ENCODE measurements around the gene SNX1.
"Not testable (repeated sequence)": the region's sequence is repeated elsewhere in the genome, so short reads cannot be mapped to it uniquely, and the experiment has no call there.

The SNX1 gene, protein sequence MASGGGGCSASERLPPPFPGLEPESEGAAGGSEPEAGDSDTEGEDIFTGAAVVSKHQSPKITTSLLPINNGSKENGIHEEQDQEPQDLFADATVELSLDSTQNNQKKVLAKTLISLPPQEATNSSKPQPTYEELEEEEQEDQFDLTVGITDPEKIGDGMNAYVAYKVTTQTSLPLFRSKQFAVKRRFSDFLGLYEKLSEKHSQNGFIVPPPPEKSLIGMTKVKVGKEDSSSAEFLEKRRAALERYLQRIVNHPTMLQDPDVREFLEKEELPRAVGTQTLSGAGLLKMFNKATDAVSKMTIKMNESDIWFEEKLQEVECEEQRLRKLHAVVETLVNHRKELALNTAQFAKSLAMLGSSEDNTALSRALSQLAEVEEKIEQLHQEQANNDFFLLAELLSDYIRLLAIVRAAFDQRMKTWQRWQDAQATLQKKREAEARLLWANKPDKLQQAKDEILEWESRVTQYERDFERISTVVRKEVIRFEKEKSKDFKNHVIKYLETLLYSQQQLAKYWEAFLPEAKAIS

DNA sequence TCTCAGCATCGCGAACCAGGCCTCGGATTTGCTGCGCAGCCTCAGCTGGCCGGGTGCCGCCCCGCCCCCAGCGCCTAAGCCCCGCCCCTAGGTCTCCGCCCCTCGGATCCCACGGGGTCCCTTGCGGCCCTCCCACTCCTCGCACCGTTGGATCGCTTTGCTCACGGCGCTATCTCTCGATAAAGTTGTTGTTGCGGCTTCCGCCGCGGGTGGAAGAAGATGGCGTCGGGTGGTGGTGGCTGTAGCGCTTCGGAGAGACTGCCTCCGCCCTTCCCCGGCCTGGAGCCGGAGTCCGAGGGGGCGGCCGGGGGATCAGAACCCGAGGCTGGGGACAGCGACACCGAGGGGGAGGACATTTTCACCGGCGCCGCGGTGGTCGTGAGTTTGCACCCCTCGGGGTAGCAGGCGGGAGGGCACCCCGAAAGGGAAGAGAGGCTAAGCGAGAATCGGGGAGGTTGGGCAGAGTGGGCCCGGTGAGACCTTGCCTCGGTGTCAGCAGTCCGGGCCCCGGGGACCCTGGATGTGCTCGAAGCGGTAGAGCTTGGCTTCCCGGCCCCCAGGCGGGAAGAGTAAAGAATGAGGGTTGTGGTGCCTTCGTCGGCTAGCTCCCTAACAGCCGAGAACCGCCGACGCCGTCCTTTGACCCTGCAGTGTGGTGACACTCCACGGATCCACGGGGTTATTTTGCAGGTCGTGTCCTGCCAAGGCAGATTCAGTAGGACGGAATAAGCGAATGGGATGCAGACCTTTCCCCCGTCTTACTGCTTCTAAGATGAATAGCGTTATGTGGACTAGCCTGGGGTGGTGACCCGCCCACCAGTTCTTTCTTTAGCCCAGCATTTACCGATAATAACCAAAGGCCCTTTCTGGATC is at the start of gene SNX1:
SNX1 (plus strand) TSS at position 188 of the 873 bp plus-strand sequence; CDS start at position 220, 32 bp downstream.
- DNase-seq: peak; percentile 98

DNA sequence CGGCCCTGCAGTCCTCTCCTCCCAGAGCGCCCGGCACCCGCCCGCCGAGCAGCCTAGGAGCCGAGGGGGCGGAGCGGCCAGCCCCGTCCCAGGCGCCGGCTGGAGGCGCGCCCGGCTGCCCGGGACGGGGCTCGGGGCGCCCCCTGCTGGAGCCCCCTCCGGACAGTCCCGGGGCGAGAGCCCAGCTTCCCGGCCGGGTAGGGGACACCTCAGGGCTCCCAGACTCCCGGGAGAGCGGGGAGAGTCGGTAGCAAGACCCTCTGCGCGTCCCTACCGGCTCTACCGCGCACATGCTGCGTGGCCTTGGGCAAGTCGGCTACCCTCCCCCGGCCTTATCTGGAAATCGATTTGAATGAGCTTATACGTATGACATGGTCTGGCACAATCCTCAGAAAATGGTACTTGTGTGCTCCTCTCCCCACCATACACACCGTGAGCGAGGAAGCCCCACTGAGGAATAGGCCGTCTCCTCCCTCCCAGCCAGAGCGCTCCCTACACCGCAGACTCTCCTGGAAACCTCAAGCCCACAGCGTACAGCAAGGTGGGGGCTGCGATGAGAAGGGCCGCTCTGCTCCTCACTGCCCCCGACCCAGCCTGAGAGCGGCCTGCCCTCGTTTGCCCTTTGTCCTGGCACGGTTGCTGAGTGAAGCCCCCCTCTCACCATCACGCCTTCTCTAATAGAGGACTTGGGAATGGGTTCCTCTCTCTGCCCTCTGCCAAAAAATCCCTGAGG is 49.2 kb upstream of the SNX1 start, which contains the start of gene DAPK2:
DAPK2 (minus strand) TSS at position 65 of the 733 bp plus-strand sequence. CDS start 6,224 bp downstream, outside the sequence.
- peak; percentile 73 for DNase-seq

DNA sequence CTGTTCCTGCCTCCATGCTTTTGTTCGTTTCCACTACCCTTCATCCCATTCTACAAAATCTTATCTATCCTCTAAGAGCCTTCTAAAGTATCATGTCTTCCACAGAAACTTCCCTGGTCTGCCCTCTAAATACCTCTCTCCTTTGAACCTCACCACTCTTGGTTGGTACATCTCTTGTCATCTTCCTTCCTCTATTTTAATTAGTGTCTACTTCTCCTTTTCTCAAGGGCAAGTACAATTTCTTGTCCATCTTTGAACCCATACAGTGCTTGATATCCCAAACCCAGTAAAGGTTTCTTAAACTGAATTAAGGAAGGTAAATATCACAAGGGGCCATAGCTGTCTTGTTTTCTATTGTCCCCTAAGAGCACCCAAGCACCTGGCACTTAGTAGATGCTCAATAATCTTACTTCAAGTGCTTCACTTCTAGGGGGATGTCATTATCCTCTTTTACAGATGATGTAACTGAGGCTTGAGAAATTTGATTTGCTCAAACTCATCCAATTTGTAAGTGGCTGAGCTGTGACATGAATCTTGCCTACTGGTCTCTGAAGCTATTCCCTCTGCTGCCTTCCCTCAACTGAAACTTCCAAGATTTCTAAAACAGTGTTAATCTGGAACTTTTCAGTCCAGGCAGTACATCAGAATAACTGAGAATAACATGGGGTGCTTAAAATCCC is 46.9 kb upstream of the SNX1 start:
- no peak for DNase-seq

DNA sequence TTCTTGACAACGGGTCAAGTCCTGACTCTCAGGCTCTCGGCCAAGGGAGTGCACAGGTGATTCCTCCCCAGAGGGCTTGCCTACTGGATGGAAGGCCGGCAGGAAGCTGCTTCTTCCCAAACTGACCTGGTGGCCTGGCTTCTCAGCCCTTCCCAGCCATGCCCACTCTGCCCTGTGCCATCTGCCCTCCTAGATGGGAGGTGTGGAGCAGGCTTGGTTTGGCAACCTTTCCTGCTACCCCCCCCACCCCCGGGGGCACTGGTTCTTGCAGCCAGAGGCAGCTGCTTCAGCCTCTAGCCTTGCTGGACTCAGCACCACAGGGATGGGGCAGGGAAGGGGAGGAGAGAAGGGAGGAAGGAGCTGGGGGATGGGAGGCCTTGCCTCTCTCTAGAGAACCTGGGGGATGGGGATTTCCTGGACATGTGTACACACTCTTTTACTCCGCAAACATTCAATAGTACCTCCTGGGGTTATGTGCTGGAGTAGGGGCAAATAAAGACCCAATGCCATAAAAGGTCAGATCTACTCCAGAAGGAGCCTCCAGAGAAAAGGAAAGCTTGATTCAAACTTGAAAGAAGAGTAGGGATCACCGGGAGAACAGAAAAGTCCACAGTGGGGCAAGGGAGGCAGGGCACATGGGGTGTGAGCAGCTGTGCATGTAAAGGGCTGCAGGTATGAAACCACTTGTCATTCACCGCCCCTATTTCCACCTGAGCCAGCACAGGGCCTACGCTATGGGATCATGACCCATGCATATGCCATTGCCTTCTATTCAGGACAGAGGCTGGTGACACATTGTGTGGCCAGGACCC is 45.3 kb upstream of the SNX1 start:
- no peak for DNase-seq

DNA sequence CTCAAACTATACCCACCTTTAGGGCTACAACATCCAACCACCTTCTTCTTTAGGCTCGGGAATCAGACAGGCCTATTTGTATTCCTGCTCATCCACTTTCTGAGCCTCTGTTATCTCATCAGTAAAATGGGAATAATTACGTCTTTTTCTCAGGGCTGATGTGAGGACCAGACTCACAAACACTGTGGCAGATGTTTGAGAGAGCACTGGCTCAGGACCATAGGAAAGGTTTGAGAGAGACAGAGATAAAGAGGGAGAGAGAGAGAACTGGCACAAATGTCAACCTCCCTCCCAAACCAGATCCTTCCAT is 44.7 kb upstream of the SNX1 start:
- no peak for DNase-seq

DNA sequence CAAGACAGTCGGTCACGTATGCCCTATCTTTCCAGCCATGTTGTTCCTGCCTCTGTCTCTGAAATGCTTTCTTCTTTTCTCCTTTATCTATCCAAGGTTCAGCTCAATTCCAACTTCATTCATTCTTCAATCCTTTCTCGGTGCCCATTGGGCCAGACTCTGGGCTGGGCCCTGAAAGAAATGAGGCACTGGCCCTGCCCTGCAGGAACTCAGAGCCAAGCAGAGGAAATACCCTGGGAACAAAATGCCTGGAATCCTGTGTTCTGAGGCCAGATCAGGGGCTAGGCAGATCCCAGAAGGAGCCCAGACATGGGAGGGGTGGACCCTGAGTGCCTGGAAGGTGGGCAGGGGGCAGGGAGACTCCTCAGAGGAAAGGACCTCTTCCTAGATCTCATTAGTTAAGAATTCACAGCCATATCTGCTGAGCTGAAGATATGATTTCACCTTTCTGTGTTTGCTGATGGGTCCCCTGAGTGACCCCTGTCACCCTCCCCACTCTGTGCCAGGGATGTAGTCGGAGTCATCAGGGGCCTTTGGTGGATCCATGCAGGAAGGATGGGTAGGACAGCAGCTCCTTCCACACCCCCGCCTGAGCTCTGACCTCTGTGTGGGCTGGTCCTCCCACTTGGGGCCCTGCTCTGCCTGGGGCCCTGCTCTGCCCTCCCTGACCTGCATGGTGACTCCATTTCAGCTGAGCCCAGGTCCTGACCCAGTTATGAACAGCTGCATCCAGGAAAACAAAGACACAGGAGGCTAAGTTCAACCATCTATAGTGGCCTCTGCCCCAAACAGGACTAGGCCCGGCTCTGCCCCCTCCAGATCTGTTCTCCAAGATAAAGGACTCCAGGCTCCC is 44.1 kb upstream of the SNX1 start:
- DNase-seq: no peak

DNA sequence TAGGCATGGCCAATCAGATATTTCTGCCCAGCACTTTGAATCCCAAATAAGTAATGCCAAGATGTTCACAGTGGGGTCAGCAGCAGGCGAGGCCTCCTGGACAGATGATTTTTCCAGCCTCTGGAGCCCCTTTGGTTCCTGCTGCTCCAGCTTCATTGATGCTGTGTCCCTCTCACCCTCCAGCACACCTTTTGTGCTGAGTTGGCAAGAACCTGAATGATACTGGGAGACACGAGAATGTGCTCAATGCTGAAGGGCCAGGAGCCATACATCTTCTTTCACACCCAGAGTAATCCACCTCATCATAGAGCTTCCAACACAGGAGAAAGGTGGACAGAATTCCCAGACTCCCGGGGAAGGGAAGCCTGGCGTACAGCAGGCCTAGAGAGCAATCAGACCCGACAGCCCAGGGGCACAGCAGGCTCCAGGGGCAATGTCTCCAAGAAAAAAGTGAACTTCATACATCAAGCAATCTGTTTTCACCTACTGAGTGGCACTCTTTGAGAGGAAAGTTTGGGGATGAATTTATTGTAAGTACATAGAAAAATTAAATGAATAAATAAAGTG is 42.8 kb upstream of the SNX1 start:
- DNase-seq: no peak

DNA sequence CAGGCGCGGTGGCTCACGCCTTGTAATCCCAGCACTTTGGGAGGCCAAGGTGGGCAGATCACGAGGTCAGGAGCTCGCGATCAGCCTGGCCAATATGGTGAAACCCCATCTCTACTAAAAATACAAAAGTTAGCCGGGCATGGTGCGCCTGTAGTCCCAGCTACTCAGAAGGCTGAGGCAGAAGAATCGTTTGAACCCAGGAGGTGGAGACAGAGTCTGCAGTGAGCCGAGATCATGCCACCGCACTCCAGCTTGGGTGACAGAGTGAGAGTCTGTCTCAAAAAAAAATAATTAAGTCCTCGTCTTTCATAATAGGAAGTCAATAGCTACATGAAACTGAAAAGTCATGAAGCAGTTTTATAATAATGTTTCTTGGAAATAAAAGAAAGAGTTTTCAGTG is 42.1 kb upstream of the SNX1 start:
- DNase-seq: not testable (repeated sequence)

DNA sequence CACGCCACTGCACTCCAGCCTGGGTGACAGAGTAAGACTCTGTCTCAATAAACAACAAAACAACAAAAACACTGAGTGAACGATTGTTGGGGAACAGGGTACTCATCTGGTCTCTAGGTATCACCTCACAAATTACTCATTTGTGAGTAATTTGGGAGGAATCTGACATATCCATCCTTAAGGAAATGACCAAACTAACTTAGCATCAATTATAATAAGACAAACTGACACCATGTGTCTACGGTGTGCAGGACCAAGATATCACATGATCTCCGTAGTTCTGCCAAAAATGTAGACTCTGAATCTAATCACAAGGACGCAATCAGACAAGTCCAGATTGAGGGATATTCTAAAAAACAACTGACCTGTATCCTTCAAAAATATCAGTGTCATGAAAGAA is 37.5 kb upstream of the SNX1 start:
- DNase-seq: no peak

DNA sequence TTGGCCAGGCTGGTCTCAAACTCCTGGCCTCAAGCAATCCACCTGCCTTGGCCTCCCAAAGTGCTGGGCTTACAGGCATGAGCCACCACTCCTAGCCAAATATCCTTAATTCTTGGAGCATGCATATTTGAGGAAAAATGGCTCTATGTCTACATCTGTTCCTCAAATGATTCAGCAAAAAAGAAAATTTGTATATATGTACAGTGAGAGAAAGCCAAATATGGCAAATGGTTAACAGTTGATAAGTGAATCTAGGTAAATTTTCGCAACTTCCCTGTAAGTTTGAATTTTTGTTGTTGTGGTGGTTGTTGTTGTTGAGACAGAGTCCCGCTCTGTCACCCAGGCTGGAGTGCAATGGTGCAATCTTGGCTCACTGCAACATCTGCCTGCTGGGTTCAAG is 36.7 kb upstream of the SNX1 start:
- DNase-seq: not testable (repeated sequence)

DNA sequence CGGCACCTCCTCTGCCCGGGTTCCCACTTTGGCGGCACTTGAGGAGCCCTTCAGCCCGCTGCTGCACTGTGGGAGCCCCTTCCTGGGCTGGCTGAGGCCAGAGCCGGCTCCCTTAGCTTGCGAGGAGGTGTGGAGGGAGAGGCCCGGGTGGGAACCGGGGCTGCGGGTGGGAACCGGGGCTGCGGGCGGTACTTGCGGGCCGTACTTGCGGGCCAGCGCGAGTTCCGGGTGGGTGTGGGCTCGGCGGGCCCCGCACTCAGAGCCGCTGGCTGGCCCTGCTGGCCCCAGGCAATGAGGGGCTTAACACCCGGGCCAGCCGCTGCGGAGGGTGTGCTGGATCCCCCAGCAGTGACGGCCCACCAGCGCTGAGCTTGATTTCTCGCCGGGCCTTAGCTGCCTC is 35.1 kb upstream of the SNX1 start:
- no peak for DNase-seq

DNA sequence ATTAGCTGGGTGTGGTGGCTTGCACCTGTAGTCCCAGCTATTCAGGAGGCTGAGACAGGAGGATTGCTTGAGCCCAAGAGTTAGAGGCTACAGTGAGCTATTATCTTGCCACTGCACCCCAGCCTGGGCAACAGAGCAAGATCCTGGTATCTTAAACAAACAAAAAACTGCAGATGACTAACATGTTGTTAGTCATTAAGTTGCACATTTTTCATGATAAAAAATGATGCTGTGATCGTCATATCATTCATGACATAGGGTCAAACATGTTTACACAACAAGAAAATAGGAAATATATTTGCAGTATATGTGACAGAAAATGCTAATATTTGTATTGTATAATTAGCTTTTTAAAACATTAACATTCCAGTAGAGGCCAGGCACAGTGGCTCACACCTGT is 29.3 kb upstream of the SNX1 start:
- DNase-seq: no peak

DNA sequence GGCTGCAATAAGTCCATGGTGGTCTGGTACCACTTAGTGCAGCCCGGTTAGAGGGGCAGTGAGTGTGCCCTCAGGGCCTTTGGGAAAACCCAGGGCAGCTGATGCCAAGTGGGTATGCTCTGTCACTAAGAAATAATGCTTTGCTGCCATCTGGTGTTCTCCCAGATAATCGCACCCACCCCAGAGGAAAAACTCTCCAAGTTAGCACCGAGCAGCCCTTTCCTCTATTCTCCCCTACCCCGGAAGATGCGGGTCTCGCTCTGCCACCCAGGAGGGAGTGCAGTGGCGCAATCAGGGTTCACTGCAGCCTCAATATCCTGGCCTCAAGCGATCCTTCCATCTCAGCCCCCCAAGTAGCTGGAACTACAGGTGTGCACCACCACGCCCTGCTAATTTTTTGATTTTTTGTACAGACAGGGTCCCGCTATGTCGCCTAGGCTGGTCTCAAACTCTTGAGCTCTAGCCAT is 28.2 kb upstream of the SNX1 start:
- peak; percentile 78 for DNase-seq

DNA sequence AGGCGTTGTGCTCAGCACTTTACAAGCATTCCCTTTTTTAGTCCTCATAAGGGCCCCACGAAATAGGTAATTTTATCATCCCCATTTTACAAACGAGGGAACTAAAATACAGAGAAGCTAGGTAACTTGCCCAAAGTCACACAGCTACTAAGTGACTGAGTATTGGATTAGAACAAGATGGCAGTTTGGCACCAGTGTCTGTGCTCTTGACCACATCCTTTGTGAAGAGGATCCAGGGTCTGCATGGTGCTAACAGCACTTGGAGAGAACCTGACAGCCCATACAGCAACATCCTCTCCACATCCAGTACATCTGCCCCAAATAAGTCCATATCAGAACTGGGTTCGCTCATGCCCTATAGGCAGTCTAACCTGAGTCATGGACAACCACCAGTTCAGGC is 27.6 kb upstream of the SNX1 start:
- no peak for DNase-seq

DNA sequence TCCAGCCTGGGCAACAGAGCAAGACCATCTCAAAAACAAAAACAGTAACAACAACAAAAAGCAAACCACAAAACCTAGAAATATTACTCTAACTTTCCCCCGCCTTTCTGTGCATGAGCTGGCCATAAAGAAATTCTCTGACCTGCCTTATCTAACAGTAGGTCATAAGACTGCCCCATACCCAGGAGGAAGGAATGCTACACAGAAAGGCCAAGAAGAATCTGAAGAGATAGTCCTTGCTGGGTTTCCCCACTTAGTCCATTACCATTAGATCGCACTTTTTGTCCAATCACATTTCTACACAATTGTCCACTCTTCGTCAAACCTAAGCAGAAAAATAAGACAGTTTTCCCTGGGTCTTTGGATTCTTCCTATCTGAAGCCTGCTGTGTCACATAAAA is 25.7 kb upstream of the SNX1 start:
- no peak for DNase-seq

DNA sequence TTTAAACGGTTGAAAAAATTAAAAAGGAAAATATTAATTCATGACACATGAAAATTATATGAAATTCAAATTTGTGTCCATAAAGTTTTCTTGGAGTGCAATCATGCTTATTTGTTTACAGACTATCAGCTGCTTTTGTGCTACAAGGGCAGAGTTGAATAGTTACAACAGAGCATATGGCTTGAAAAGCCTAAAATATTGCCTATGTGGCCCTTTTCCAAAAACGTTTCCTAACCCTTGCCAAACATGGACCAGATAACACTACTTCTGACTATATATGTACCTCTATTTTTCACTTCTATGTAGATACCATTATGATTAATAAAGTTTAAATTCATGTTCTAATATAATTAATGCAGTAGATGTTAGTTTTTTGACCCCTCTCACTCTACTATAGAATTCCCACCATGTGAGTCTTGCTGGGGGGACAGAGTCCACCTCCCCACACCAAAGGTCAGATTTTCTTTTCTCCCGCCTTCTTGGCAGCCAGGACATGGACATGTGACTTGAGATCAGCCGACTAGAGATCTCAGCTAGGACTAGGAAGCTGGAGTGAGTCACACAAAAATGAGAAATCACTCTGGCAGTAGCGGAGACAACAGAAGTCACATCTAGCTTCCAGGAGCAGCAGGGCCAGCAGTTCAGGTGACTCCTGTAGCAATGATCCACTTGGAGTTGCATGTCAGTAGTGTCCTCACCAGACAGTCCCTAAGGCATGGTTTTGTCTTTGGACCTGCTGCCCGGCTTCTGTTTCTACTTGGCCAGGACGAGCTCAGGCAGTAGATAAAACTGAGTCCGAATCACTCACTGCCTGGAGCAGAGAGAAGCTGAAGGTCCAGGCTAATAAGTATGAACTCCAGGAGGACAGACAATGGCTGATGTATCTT is 24.6 kb upstream of the SNX1 start:
- DNase-seq: no peak

DNA sequence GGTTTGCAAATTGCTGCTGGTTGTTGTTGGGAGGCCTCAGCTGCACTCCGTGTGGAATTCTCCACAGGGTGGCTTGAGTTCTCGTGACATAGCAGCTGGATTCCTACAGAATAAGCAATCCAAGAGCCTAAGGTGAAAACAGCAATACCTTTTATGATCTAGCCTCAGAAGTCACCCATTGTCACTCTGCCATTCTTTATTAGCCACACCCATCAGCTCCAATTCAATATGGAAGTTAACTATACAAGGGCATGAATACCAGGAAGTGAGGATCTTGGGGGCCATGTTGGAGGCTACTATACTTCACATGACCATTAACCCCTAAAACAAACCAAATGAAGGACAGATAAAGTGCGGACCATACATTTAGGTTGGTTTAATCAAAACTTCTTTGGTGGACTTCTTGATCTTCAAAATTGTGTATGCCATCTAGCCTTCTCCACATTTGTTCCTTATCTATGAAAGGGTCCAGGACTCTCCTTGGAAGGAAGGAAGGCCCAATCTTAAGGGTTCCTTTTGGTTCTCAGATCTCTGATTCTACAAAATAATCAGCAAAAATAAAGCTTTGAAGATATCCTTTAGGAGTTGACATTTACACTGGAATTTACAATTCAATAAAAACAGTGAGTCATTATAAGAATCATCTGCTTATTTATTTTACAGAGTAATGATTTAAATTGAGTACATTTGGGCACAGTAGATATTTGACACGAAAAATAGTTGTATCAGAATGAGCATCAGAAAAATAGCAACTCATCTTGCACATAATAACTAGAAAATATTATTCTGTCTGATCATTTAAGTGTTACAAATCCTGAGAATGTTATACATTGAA is 23.6 kb upstream of the SNX1 start:
- DNase-seq: no peak

DNA sequence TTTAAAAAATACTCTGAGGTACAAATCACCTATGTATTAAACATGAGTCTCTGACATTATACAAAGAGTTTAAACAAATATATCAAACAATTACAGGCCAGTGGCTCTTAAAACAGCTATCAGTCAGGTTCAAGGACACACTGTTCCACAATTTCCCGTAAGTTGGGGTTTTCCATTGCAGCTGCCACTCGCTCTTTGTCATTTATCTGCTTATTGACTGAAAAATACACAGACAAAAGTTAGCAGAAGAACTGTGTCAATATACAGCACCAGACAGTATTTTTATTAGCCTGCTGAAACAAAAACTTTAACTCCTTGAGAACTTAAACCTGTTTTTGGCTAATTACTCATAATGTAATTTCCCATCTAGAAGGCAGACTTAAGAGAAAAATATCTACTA is 23.0 kb upstream of the SNX1 start:
- no peak for DNase-seq

Data from CD4-positive, alpha-beta T cell treated with Interleukin-12 subunit alpha and Interleukin-12 subunit beta, for 1 hour (primary cell).